HG02798 (cell line): ENCODE data around the gene SLC12A4.
"Not testable (repeated sequence)": the region's sequence is repeated elsewhere in the genome, so short reads cannot be mapped to it uniquely, and the experiment has no call there.

Experiments
- ATAC-seq: cut with Tn5 transposase; IDR thresholded peaks from one replicate; pipeline ENCODE4 v1.9.1; 2021; ENCODE audit warnings: mild to moderate bottlenecking; ENCODE audit not compliant: unreplicated experiment, poor library complexity

The SLC12A4 gene

DNA sequence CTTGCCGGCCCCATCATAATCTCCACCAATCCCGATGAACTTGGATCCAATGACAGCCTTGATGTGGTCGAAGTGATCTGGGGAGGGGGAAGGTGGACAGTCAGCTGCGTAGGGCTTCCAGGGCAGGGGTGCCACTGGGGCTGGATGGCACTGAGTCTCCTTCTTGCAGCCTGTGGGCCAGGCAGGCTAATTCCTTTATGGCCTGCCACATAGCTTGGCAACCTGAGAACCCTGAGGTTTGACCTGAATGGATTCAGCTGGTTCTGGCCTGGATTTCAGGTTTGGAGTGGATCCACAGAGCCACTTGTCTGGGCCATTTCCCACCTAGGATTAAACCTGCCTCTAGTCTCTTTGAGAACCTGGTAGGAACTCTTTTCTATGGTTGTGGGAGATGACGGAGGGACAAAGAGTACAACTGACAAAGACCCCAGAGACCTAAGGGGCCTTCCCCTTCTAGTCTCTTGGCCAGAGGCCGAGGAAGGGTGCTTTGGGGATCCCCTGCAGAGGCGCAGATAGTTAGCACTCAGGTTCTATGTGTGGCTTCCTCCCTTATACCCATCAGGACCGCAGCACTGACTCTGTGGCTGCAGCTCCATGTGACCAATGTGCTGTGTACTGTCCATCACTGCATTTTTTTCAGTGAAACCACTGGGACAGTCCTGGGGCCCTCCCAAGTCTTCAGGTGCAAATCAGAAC, 21.0 kb upstream of the SLC12A4 start:
- ATAC-seq: no peak

DNA sequence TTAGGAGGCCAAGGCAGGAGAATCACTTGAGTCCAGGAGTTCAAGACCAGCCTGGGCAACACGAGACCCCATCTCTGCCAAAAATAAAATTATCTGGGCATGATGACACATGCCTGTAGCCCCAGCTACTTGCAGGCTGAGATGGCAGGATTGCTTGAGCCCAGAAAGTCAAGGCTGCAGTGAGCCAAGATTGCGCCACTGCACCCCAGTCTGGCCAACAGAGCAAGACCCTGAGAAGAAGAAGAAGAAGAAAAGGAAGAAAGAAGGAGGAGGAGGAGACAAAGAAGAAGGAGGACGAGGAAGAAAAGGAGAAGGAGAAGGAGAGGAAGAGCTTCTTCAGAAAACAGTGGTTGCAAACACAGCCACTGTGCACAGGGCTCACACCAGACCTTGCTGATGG, 20.2 kb upstream of the SLC12A4 start:
- no peak for ATAC-seq

DNA sequence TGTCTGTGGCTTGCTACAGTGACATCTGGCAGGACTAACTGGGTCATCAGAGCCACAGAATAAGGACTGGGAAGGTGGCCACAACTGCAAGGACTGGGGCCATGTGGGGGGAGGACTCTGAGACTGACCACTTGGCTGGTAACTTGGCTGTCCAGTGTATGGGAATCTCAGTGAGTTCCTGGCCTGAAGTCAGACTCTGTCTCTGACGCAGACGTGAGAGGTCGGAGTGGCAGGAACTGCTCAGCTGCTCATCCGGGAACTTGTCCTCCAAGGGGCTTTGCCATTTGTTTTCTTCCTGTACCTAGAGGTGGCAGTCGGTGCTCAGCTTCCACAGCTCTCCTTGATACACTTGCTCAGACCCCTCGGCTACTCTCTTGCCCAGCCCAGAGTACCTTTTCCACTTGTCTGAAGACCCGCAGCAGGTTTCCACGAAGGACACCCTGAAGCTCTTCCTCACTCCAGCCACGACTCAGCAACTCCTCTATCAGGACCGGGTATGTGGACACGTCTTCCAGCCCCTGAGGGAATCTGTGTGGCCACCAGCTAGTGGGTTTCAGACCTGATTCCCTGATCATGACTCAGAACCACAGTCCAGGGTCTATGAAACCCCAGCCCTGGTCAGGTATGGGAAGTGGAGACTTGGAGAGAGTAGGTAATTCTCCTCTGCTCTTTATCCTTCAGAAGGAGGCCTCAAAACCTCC, 19.2 kb upstream of the SLC12A4 start:
- ATAC-seq: no peak

DNA sequence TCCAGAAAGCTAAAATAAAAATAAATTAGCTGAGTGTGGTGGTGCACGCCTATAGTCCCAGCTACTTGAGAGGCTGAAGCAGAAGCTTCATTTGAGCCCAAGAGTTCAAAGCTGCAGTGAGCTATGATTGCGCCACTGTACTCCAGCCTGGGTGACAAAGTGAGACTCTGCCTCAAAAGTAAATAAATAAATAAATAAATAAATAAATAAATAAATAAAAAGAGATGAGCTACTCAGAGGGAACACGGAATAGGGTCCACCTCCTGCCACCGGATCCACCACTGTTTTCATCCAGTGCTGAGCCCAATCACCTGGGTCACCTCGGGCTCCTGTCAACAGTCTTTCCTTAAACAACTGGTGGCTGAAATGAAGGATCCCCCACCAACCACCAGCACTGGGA, 18.5 kb upstream of the SLC12A4 start:
- no peak for ATAC-seq

DNA sequence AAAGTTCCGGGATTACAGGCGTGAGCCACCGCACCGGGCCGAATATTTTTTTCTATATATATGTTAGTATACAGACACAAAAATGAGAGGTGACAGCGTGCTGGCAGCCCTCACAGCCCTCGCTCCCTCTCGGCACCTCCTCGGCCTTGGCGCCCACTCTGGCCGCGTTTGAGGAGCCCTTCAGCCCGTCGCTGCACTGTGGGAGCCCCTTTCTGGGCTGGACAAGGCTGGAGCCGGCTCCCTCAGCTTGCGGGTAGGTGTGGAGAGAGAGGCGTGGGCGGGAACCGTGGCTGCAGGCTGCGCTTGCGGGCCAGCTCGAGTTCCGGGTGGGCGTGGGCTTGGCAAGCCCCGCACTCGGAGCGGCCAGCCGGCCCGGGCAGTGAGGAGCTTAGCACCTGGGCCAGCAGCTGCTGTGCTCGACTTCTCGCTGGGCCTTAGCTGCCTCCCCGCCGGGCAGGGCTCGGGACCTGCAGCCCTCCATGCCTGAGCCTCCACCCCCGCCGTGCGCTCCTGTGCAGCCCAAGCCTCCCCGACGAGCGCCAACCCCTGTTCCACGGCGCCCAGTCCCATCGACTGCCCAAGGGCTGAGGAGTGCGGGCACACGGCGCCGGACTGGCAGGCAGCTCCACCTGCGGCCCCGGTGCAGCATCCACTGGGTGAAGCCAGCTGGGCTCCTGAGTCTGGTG, 13.7 kb upstream of the SLC12A4 start:
- no peak for ATAC-seq

DNA sequence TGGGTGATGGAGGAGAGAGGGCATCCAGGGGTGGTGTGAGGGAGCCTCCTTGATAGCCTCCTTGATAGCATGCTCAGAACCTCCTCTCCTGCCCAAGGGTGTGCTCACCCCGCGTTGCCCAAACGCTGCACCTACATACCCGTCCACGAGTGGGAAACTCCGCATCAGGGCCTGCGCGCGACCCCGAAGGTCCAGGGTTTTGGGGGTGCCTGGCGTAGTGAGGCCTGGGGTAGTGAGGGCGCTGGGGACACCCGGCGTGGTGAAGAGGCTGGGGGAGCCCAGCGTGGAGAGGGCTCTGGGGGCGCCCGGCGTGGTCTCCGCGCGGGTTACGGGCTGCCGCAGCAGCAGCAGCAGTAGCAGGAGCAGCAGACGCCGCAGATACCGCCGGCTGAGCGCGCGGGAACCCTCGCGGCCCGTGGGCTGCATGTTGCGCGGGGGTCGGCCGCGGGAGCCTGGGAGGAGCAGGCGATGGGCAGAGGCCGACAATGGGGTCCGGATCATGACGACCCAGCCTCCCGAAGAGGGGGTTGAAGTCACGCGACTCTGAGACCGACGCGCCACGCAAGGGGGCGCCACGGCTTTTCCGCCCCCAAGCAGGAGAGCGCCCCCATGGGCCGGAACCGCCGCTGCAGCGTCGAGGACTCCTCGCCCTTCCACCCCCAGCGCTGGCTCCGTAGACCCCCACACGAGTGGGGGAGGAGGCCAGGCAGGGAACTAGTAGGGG, 11.7 kb upstream of the SLC12A4 start, which contains the start of gene DPEP3:
TSS of gene DPEP3 (minus strand) at position 545 of the 724 bp plus-strand sequence. CDS start at position 426, 119 bp downstream.
- no peak for ATAC-seq

DNA sequence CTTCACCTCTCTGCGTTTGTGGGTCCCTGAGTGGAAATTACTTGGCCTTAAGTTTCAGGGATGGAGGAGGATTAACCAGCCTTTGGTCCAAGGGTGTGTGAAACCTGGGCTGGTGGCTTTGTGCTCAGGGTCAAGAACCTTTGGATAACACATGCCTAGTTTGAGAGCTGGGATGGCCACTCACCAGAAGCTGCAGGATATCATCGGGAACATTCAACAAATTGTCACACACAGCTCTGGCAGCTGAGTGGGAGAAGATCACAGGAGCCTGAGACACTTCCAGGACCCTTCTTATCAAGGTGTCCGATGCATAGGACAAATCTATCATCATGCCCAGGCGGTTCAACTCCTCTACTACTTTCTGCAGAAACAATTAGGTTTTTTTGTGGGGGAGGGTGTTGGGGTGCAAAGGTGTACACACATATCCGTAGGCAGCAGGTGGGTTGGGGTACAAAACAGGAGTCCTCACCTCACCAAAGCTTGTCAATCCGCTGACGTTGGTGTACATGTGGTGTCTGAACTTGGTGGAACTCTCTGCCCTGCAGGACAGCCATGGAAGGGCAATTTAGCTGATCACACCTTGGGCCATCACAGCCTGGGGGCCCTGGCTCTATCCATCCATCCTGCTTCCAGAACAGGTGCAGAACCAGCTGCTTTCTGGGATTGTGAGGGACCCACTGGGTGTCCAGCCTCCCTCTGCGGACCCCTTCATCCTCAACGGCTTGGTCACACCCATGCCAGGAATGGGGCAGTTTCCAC, 9.2 kb upstream of the SLC12A4 start:
- ATAC-seq: no peak

DNA sequence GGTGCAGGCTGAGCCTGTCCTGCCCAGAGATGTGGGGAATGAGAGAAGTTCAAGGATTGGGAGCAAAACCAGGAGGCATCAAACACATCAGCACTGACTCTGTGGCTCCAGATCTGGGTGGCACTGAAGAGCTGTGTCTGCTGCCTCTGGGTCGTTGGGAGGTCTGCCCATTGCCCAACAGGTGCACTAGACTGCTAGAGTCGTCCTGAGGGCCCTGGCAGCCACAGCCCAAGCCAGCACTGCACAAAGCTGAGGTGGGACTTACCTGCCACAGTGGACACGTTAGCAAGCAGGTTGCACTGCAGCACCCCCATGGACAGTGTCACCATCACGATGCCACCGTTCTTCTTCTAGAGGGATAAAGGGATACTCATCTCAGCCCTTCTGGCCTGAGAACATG, 8.6 kb upstream of the SLC12A4 start:
- no peak for ATAC-seq

DNA sequence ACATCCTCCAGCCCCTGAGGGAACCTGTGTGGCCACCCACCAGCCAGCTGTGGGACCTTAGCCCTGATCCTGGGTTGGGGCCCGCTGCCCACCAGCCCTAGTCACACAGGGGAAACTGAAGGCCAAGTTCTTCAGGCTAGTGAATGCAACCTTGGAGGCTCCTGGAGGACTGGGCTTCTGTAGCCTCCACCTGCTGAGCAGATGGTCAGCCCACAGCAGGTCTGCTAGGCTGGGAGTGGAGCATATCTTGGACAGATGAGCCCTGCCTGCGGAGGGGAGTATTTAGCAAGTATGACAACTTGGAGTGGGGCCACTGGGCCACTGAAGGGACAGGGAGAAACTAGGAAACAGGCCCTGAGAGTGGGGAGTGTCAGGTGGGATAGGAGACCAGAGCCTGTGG, 7.8 kb upstream of the SLC12A4 start:
- no peak for ATAC-seq

DNA sequence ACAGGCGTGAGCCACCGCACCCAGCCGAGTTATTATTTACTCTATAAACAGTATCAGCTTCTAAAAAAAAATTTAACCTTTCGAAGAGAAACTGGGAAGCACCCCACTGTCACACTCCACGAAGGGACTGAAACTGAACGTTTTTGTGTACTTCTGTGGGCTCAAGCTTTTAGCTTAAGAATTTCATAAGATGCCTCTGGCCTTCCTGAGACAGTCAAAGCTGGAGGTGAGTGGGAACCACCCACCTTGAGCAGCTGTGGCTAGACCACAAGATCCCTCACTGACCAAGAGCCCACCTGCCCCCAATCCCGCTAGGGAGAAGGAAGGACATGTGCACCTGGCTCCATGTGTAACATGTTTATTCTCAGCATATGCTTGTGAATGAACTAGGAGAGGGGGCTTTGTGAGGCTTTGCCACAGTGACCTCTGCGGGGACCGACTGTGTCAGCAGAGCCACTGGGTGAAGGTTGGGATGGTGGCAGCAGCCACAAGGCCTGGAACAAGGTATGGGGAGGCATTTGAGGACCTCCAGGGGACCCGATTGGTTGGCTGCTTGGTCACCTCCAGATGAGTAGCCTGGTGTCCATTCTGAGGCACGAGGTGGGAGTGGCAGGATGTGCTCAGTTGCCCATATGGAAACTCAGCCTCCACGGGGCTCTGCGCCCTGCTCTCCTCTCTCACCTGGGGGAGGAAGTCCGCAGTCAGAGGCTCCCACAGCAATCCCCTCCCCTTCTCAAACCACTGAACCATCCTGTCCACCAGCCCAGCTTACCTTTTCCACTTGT, 7.1 kb upstream of the SLC12A4 start:
- peak; percentile 46 for ATAC-seq

DNA sequence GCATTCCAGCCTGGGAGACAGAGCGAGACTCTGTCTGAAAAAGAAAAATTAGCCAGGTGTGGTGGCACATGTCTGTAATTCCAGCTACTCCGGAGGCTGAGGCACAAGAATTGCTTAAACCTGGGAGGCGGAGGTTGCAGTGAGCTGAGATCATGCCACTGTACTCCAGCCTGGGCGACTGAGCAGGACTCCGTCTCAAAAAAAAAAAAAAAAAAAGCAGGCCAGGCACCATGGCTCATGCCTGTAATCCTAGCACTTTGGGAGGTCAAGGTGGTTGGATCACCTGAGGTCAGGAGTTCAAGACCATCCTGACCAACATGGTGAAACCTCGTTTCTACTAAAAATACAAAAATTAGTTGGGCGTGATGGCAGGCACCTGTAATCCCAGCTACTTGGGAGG, 3.8 kb upstream of the SLC12A4 start:
- not testable (repeated sequence) for ATAC-seq

DNA sequence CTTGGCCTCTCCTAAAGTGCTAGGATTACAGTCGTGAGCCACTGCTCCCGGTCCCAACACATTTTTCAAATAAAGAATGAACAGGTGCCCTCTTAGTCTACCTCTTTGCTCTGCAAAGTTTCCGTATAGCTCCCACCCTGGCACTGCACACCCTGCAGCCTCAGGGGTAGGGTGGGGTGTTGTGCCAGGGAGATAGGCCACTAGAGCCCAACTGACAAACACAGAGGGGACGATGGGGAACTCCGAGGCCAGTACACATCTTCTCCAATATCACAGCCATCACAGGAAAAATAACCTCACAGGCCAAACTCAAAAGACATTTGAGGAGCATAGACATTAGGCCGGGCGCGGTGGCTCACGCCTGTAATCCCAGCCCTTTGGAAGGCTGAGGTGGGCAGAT, 2.7 kb upstream of the SLC12A4 start:
- no peak for ATAC-seq

DNA sequence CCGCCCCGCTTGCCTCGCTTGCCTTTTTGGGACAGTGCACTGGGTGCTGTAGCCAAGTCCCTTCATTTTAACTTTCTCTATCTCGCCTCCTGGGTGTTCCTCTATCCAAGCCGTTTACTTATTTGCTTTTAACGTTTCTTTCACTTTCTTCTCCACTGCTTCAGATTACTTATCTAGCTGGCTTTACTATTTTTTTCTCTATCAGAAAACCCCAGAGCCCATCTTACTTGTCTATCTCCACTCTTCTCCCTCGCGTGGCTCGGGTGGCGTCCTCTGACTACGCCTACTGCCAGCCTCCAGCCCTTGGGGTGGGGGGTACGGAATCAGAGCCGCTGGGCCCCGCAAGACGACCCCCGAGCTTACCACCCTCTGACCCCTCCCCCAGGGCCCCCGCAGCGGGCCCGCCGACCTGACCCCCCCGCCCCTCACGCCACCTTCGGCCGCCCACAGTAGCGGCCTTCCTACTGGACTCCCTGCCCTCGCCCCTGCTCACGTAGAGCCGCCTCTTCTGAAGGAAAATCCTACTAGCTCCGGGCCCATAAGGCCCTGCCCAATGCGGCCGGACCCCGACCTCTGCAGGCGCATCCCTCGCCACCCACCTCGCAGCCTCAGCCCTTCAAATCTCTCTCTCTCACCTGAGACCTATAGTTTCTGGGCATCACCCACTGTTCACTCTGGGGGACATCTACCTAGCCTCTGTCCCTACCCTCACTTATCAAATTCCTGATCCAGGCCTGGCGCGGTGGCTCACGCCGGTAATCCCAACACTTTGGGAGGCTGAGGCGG, 1.0 kb upstream of the SLC12A4 start:
- peak; percentile 2 for ATAC-seq

DNA sequence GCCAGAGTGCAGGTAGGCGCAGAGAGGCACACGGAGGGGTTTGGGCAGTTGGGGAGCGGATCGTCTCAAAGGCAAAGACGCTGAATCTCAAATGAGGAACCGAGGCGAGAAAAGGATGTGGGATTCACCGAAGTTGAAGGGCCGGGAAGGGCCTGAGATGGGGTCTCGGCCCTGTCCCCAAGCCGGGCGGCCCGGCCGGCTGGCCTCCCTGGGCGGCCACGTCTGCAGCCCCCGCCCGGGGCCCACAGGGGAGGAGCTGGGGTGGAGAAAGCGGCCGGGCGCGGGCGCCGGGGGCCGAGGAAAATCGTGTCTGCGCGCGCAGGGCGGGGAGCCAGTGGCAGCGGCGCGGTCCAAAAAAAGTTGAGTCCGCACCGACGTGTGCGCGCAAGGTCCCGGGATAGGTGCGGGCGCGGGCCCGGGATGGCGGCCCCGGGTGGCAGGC, 458 bp downstream of the SLC12A4 start:
- ATAC-seq: peak; percentile 26

DNA sequence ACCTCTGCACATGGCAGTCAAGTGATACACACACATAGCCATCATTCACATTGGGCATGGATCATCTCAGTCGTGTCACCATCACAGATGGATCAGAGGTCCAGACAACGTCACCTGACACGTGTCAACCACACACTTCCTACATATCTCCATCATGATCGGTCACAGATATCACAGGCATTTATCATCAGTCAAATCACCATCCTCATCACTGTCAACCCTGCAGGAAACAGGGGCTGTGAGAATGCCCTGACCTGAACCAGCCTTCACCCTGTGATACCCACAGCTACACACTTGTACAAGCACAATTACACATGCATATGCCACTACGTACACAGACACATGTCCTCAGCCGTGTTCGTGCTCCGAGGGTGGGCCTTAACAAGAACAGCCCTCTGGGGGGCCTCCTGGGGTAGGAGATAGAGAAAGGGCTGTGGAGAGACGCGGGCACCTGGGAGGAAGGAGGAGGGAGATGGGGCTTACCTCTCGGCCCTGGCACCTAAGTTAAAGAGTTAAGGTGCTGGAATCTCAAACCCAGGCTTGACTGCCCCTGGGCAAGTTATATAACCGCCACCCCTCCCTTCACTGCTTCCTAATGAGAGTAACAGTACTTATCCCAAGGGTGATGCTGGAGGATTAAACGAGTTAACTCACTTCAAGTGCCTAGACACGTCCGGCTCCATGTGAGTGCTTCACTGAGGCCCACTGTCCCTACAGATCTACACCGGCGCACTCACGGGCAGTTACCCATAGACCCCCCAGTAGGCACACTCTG, 1.1 kb downstream of the SLC12A4 start:
- ATAC-seq: no peak

DNA sequence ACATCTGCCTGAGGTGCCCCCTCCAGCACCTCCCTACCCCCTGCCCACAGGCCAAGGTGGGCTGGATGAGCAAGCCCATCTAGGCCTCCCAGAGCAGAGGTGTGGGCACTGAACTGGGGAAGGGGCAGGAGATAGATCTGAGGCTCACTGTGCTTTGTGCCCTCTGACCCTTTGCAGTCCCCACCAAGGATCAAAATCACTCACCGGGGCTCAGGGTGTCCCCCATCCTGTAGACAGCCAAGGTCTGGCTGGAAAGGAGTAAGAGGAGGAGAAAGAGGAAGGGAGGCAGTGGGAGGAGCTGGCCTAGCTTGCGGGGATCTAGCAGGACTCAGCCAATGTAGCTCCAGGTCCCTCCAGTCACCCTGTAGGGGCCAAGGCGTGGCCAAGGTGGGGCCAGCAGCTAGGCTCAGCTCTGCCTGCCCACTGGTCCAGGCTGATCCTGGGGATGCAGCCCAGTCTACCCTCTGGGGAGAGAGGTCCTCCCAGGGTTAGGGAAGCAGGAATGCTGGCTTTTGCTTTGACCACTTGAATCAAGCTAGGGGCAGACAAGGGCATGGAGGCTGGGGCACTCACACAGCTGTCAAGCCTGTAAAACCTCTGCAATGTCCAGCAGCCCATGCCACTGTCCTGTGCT, 1.8 kb downstream of the SLC12A4 start:
- no peak for ATAC-seq
